Nucleus accumbens (tissue), 56 donors: ENCODE results near the gene RAD54L.

ENCODE experiments used
- DNase-seq, 56 donors: peaks; one replicate each; lab custom pipeline; 2025; lab: John Stamatoyannopoulos, UW

RAD54L gene

DNA sequence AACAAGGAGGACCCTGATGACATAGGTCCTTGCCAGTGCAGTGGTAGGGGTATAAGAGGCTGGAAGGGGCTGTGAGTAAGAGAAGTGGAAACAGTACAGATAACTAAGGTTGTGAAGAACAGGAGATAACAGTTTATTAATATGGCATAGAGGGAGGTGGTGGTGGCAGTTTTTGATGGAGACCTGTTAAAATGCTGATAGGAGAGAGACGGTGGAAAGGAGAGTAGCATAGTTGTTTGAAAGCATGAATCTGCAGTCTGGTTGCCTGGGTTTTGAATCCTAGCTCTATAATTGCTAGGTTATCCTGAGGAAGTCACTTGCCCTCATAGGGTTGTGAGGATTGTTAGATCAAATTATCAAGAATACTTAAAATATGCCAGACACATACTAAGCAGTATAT is 36.5 kb downstream of the RAD54L start:
- DNase-seq: no peak

DNA sequence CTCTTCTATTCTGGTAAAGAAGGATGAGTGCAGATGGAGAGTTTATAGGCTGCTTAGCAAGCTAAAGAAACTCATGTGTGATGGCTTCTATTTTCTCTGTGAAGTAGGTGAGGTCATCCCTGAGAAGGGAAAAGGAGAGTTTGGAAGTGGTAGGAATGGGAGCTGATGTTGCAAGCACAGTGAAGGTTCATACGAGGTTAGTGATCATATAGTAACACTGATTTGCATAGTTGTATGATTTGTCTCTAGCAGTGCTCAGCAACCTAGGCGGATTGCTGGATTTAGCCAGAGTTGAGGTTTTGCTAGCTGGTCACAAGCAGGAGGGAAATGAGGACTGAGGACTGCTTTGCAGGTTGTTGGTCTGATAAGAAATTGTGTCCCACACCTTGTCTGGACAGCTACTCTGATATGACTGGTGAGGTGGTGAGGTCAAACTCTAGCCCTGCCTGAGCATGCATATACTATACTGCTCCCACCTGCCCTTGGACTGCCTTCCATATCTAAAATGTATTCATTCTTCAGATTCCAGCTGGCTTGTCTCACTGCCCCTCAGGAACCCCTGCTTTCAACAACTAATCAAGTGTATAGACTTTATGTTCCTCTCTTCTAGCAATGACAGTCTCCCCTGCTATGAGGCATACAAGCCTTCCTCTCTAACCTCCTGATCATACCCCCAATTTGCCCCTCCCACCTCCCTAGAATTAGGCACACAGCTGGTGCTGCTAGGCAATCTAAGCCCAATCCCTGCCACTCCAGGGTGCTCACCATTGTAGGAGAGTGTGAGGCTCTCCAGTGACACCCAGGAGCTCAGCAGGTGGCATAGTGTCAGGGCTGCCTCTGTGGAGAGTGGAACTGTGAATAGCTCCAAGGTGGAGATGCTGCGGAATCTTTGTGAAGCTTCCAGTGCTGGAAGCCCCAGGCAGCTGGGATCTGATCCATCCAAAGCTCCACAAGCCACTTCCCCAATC is 37.3 kb downstream of the RAD54L start:
- no peak for DNase-seq

- no peak for DNase-seq
These were observed 38.3 kb downstream of the RAD54L start for GRCh38 chr1:46285730-46286477.

GRCh38 chr1:46288485-46289133 is 41.0 kb downstream of the RAD54L start:
- no peak for DNase-seq

DNA sequence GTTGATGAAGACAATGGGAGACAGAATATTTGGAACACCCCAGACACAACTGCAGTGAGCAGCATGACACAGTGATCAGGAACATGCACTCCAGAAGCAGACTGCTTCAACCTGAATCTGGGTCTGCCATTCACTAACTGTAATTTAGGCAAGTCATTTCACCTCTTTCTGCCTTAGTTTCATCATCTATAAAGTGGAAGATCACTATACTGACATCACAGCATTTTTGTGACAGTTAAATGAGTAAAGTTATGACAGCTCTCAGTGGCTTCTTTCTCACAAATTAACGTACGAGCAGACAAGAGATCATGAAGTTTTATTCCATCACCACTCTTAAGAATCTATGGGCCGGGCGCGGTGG is 41.6 kb downstream of the RAD54L start:
- no peak for DNase-seq

- DNase-seq: no peak
These were observed 42.4 kb downstream of the RAD54L start for GRCh38 chr1:46289976-46290375.

GRCh38 chr1:46295306-46295705 is 47.7 kb downstream of the RAD54L start:
- DNase-seq: no peak

- DNase-seq: no peak
These were observed 50.8 kb downstream of the RAD54L start for GRCh38 chr1:46298387-46298786.

DNA sequence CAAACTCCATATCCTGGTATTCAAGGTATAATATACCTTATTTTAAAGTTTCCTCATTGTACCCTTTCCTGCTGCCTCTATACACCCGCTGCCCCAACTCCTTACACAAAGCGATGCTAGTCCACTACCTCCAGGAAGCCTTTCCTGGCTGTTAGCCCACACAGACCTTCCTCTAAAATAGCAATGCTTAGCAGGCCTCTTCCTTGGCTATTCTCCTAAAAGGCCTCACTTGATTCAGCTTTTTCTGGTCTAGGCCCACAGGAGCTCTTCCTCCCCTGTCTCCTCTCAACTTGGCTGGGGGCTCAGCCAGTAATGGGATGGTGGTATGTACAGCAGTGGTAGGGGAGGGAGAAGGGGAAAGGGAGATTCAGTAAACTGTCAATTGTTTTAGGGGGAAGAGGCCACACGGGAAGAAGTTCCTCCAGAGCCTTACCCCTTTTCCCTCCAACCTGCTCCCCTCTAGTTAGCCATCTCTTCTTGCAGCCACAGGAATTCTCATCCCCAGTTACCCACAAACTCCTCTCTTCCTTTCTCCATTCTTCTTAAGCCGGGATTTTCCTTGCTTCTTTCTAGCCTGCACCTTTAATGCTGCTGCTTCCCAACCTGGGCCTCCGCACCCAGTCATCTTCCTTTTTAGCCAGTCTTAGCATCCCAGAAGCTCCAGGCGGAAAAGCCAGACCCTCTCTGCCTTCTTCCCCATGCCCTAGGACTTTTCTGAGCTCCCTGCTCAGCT is 53.3 kb downstream of the RAD54L start:
- DNase-seq: no peak

GRCh38 chr1:46301406-46301807 is 53.8 kb downstream of the RAD54L start:
- peak in 5 of 56 donors; percentile 14 to 52 (median 46) for DNase-seq

- DNase-seq: peak in 44 of 56 donors; percentile 5 to 73 (median 50)
These were observed 54.5 kb downstream of the RAD54L start for GRCh38 chr1:46301808-46302640.

DNA sequence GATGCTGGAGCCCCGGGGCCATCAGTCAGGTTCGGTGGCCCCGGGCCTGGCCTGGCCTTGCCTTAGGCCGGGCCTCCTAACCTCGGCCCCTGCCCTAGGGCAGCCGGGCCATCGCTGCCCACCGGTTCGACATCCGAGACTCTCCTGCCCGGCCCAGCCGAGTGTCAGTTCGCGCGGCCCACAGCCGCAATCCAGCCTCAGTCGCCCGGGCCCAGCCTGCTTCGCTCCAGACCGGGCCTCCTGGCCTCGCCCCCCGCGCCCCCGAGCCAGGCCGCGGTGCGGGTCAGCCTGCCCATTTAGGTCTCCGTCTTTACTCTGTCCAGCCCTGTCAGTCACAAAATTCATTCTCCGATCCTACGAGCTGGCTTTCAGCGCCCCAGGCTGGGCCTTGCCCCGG is 55.1 kb downstream of the RAD54L start:
- DNase-seq: peak in 19 of 56 donors; percentile 33 to 73 (median 53)

DNA sequence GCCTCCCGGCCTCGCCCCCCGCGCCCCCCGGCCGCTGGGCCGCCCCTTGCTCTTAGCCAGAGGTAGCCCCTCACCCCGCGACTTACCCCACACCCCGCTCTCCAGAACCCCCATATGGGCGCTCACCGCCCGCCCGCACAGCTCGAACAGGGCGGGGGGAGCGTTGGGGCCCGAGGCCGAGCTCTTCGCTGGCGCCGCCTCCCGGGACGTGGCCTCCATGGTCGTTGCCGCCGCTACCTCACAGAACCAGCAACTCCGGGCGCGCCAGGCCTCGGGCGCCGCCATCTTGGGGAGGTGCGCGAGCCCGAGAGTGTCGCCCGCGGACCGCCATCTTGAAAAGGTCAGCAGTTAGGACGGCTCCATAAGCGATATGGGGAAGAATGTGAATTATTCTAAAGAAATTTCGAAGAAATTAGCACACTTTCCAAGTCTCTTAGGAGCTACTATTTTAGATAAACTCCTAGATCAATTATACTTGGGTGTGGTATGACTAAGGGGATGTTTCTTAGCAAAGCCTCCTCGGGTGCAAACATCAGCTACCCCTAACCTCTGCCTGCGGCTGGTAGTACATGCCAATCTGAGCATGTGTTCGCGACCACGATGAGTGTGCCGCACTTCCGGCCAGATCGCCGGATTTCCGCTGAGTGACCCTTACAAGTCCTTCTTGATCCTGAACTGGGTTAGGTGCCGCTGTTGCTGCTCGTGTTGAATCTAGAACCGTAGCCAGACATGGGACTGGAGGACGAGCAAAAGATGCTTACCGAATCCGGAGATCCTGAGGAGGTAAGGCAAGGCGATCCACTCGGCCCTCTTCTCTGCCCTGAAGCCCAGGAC is 55.7 kb downstream of the RAD54L start, which contains the start of the genes LRRC41 and UQCRH:
Gene LRRC41 (minus strand): TSS at position 579 of the 834 bp plus-strand sequence. CDS start 294 bp downstream, at position 285.
Gene UQCRH (plus strand): TSS at position 661 of the 834 bp plus-strand sequence. CDS start 69 bp downstream, at position 730.
- DNase-seq: peak; percentile 58 to 97 (median 90)

DNA sequence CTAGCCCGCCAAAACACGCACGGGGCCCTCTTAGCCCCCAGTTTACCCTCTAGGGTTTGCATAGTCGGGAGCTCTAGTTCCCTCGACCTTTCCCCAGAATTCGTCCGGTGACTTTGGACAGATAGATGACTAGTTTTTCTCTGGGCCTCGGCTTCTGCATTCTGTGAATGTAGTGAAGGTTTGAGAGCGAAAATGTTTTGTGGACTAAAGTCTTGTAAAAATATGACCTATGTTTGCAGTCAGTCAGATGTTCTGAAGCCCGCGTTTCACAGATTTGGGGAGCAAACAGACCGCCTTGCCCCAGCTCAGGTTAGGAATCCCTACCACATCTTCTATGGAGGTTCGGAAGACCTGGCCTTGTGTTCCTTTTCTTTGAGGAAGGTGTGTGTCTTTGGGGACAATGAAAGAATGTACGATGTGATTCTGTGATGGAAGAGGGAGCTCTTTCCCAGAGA is 56.3 kb downstream of the RAD54L start:
- DNase-seq: peak in 2 of 56 donors; percentile 22 to 40

- no peak for DNase-seq
These were observed 58.6 kb downstream of the RAD54L start for GRCh38 chr1:46306159-46306530.

DNA sequence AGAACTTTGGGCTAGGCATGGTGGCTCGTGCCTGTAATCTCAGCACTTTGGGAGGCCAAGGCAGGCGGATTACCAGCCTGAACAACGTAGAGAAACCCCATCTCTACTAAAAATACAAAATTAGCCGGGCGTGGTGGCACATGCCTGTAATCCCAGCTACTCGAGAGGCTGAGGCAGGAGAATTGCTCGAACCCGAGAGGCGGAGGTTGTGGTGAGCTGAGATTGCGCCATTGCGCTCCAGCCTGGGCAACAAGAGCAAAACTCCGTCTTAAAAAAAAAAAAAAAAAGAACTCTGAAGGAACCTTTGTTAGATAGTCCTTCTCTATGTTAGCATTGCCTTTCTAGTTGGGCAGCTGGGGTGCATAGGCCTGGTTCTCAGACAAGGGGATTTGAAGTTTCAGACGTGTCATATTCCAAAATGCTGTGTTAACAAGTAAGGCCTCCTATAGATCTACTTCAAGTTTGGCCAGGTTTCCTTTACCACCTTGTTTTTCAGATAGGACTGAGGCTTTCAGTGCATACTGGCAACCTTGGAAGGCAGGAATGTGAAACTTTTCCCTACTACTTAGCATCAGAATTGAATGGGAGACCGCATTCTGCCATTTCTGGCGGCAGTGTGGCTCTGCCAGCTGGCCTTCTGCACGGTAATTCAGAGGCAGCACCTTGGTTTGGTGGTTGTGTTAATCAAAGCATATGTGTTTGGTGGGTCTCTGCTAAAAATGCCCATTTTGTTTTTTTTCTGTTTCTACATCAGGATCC is 62.0 kb downstream of the RAD54L start:
- DNase-seq: no peak

DNA sequence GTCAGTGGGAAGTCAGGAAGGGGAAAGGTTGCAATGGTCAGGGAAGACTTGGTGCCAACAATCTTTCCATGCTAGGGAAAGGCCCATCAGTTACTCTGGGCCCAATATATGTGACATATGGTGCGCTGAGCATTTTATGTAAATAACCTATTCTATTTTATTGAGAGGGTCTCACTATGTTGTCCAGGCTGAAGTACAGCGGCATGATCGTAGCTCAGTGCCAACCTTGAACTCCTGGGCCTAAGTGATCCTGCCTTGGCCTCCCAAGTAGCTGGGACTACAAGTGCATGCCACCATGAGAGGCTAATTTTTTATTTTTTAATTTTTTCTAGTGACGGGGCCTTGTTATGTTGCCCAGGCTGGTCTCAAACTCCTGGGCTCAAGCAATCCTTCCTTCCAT is 62.8 kb downstream of the RAD54L start:
- no peak for DNase-seq
